SK-N-SH treated with all-trans-retinoic acid at 6 μM for 48 hours (cell line): Measurements from ENCODE around the gene ST3GAL3.
"Not testable (repeated sequence)": the region's sequence is repeated elsewhere in the genome, so short reads cannot be mapped to it uniquely, and the experiment has no call there.

ENCODE experiments used
- CREB5 ChIP-seq: fragments of 250-450 bp; sonication (Bioruptor Pico); IDR thresholded peaks from 2 replicates; pipeline ENCODE4 v1.5.1; 2020; ENCODE audit warnings: low read depth, mild to moderate bottlenecking, moderate library complexity
- CSDC2 ChIP-seq: fragments of 250-450 bp; sonication (Bioruptor Pico); IDR thresholded peaks from 2 replicates; pipeline ENCODE4 v1.5.0; 2020; ENCODE audit warnings: mild to moderate bottlenecking, moderate library complexity
- GLIS3 ChIP-seq: fragments of 250-450 bp; sonication (Bioruptor Pico); IDR thresholded peaks from 2 replicates; pipeline ENCODE4 v1.5.0; 2020; ENCODE audit warnings: mild to moderate bottlenecking, moderate library complexity
- ZC3H10 ChIP-seq: fragments of 250-450 bp; sonication (Bioruptor Pico); IDR thresholded peaks from 2 replicates; pipeline ENCODE4 v1.5.1; 2021; ENCODE audit warnings: mild to moderate bottlenecking, moderate library complexity
- ZFP30 ChIP-seq: fragments of 450-650 bp; formaldehyde crosslinking; IDR thresholded peaks from 2 replicates; pipeline ENCODE4 v1.5.0; 2022; ENCODE audit warnings: mild to moderate bottlenecking, moderate library complexity
- ZNF565 ChIP-seq: fragments of 450-650 bp; formaldehyde crosslinking; conservative IDR thresholded peaks from 2 replicates; pipeline ENCODE4 v1.5.0; 2020; ENCODE audit warnings: low read depth, mild to moderate bottlenecking, moderate library complexity
- ZNF70 ChIP-seq: fragments of 450-650 bp; formaldehyde crosslinking; IDR thresholded peaks from 2 replicates; pipeline ENCODE4 v1.5.0; 2020; ENCODE audit warnings: mild to moderate bottlenecking, moderate library complexity
- ZNF8 ChIP-seq: fragments of 450-650 bp; formaldehyde crosslinking; IDR thresholded peaks from 2 replicates; pipeline ENCODE4 v1.5.0; 2020; ENCODE audit warnings: mild to moderate bottlenecking, moderate library complexity
- TF ChIP-seq, protein P1 (sequence below): fragments of 250-450 bp; sonication (Bioruptor Pico); IDR thresholded peaks from 2 replicates; pipeline ENCODE4 v1.5.0; 2020; ENCODE audit warnings: mild to moderate bottlenecking, moderate library complexity
- TF ChIP-seq, protein P2 (sequence below): fragments of 250-450 bp; sonication (Bioruptor Pico); IDR thresholded peaks from 2 replicates; pipeline ENCODE4 v1.5.1; 2021; ENCODE audit warnings: mild to moderate bottlenecking, moderate library complexity

- not testable (repeated sequence) for TF ChIP-seq CREB5, CSDC2, ZFP30, ZNF565, ZNF70, ZC3H10, GLIS3, ZNF8 (CRISPR knock-in tag)
- TF ChIP-seq, protein P1, sequence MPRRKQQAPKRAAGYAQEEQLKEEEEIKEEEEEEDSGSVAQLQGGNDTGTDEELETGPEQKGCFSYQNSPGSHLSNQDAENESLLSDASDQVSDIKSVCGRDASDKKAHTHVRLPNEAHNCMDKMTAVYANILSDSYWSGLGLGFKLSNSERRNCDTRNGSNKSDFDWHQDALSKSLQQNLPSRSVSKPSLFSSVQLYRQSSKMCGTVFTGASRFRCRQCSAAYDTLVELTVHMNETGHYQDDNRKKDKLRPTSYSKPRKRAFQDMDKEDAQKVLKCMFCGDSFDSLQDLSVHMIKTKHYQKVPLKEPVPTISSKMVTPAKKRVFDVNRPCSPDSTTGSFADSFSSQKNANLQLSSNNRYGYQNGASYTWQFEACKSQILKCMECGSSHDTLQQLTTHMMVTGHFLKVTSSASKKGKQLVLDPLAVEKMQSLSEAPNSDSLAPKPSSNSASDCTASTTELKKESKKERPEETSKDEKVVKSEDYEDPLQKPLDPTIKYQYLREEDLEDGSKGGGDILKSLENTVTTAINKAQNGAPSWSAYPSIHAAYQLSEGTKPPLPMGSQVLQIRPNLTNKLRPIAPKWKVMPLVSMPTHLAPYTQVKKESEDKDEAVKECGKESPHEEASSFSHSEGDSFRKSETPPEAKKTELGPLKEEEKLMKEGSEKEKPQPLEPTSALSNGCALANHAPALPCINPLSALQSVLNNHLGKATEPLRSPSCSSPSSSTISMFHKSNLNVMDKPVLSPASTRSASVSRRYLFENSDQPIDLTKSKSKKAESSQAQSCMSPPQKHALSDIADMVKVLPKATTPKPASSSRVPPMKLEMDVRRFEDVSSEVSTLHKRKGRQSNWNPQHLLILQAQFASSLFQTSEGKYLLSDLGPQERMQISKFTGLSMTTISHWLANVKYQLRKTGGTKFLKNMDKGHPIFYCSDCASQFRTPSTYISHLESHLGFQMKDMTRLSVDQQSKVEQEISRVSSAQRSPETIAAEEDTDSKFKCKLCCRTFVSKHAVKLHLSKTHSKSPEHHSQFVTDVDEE (CRISPR knock-in tag) = not testable (repeated sequence)
- TF ChIP-seq, protein P2, sequence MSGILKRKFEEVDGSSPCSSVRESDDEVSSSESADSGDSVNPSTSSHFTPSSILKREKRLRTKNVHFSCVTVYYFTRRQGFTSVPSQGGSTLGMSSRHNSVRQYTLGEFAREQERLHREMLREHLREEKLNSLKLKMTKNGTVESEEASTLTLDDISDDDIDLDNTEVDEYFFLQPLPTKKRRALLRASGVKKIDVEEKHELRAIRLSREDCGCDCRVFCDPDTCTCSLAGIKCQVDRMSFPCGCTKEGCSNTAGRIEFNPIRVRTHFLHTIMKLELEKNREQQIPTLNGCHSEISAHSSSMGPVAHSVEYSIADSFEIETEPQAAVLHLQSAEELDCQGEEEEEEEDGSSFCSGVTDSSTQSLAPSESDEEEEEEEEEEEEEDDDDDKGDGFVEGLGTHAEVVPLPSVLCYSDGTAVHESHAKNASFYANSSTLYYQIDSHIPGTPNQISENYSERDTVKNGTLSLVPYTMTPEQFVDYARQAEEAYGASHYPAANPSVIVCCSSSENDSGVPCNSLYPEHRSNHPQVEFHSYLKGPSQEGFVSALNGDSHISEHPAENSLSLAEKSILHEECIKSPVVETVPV = not testable (repeated sequence)
These were observed 12.5 kb downstream of the ST3GAL3 start for GRCh38 chr1:43719670-43720419.
